GOT3 (cell line): ENCODE data around the gene CAND2.
"Not testable (repeated sequence)": the region's sequence is repeated elsewhere in the genome, so short reads cannot be mapped to it uniquely, and the experiment has no call there.

ENCODE experiments used
- DNase-seq: peaks from one replicate; lab custom pipeline; 2025; ENCODE audit warnings: mixed read lengths; lab: John Stamatoyannopoulos, UW

Gene CAND2

DNA sequence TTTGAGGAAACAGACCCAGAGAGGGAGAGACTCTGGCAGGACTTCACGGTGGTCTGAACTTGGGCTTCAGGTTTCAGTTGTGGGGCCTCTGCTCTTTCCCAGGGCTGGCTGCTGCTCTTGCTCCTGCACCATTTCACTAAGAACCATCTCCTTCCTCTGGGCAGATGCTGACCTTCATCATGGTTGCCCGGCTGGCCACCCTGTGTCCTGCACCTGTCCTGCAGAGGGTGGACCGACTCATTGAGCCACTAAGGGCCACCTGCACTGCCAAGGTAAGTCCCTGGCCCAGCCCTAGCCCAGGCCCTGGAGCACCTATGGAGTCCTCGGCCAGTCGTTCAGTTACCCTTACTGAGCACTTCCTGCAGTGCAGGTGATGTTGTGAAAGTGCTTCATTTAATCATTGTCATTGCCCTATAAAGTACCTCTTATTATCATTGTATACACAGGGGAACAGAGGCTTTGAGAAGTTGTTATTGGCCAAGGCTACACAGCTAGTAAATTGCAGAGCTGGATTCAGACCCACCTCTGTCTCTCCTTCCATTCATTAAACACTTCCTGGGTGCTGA, 34.9 kb downstream of the CAND2 start:
- no peak for DNase-seq

DNA sequence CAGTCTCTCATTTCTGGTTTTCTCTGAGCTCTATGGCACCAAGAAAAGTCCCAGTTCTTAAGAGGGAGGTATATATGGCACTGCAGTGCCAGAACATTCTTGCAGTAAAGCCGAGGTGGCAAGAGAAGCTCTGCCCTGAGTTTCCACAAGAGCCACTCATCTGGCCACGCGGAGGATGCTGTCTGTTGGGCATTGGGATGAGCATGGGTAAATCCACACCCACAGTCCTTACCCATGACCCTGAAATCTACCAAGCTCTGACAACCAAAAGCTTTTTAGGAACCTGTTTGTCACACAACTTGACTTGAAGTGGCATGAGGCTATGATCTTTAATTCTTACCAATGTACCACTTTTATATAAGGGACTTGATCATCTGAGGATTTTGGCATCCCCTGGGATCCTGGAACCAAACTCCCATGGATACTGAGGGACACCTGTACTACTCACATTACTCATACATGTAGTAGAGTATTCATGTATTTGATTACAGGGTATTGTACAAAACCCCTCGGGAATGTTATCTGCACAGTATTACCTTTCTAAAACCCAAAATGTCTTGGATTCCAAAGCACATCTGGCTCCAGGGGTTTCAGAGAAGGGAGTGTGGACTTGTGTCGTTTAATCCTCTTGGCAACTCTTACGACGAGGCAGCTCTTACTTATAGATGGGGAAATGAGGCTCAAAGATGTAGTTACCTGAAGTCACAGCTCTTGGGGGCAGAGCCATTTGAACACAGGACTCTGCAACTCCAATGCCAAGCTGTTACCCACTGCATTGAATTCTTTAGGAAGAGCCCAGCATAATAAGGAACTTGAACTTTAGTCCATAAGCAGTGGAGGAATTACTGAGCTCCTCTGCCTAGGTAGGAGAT, 36.1 kb downstream of the CAND2 start:
- no peak for DNase-seq

DNA sequence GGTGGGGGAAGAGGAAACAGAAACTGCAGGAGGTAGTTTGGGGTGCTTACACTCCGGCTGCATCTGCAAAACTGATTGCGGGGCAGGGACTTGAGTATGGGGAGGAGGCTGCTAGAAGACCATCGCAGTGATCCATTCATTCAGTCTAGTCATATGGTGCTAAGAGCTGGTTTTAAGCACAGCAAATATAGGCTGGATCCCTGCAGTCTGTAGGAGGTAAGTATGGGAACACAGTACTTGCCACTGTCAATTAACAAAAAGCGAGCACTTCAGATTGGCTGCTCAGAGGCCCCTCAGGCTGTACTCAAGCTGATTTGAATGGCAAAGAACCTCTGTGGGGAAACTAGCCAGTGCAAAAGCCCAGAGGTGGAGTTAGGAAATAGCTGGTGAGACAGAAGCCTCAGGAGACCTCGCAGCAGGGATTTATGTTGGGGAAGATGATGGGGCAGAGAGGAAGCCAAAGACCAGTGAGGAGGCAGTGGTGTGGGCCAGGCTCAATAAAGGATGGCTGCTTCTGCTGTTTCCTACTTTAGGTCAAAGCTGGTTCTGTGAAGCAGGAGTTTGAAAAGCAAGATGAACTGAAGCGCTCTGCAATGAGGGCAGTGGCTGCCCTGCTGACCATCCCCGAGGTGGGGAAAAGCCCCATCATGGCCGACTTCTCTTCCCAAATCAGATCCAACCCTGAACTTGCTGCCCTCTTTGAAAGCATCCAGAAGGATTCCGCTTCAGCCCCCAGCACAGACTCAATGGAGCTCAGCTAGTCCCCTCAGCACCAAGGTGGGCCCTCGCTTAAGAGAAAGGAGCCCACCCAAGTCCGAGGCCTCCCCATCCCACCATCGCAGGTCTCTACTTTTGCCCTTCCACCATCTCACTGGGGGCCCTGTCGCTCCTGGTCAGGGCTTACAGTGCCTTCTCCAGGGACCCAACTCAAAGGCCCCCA, 37.0 kb downstream of the CAND2 start:
- no peak for DNase-seq

DNA sequence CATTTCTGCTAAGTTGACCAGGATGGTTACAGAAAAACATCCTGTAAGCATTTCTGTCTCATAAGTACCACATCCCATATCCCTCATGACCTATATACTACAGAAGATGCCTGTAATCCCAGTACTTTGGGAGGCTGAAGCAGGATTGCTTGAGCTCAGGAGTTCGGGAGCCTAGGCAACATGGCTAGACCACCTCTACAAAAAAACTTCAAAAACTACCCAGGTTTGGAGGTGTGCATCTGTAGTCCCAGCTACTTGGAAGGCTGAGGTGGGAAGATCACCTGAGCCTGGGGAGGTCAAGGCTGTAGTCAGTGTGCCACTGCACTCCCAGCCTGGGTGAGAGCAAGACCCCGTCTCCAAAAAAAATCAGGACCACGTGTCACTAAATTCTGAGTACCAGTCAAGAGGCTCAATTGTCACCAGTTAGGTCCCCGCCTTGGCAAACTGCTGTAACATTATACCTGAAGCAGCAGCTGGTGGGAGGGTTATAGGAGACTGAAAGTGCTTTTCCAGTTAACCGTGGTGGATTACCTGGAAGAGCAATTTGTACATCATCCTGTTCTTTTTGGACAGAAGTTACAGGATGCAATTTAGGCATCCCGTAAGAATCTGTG, 38.7 kb downstream of the CAND2 start:
- no peak for DNase-seq

GRCh38 chr3:12837295-12837986, 41.0 kb downstream of the CAND2 start:
- no peak for DNase-seq

DNA sequence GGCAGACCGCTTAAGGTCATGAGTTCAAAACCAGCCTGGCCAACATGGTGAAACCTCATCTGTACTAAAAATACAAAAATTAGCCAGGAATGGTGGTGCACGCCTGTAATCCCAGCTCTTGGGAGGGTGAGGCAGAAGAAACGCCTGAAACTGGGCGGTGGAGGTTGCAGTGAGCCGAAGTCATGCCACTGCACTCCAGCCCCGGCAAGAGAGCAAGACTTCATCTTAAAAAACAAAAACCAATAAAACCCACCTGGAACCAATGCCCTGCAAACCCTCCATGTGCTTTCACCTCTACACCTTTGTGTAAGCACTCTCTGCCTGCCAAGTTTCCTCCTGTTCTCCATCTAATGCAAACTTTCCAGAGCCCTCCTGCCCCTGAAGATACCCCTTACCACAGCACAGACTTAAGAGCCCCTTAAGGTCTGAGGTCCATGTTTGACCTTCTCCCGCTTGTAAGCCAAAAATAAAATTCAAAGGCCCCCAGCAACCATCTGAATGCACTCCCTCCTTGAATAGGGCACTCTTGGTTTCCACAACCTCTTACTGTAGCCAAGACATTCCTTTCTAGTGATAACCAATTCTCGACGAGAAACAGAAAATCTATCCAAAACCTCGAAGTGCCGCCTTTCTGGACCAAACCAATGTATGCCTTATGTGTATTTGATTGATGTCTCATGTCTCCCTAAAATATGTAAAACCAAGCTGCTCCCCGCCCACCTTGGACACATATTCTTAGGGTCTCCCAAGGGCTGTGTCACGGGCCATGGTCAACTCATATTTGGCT, 41.9 kb downstream of the CAND2 start:
- no peak for DNase-seq

DNA sequence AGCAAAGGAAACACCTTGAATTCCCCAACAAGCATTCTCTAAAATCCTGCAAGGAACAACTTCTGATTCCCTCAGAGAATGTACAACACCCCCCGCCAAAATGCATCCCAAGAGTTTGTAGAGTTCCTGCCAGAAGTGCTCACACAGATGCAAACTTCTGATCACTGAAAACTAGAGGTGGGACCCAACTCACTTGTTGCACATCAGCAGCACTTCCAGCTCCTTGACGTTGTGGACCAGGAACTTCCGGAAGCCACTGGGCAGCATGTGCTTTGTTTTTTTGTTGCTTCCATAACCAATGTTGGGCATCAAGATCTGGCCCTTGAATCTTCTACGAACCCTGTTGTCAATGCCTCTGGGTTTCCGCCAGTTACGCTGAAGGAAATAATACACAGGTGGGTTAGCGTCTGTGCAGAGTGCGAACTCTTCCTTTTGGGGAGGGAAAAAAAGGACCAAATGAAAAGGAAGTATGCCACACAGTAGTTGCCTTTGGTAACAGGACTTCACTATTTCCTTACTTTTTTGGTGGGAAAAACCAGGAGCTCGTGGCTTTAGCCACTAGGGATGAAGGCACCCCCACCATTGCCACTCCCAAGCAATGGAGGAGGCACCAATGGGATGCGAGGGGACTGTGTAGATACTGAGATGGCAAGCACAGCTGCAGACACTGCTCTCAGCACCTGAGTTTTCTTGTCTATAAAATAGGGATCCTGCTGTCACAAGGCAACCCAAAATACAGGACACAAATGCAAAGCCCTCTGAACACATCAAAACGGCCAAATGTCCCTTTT, 42.9 kb downstream of the CAND2 start:
- no peak for DNase-seq

- not testable (repeated sequence) for DNase-seq
Observed at GRCh38 chr3:12840148-12840547, 43.7 kb downstream of the CAND2 start.

DNA sequence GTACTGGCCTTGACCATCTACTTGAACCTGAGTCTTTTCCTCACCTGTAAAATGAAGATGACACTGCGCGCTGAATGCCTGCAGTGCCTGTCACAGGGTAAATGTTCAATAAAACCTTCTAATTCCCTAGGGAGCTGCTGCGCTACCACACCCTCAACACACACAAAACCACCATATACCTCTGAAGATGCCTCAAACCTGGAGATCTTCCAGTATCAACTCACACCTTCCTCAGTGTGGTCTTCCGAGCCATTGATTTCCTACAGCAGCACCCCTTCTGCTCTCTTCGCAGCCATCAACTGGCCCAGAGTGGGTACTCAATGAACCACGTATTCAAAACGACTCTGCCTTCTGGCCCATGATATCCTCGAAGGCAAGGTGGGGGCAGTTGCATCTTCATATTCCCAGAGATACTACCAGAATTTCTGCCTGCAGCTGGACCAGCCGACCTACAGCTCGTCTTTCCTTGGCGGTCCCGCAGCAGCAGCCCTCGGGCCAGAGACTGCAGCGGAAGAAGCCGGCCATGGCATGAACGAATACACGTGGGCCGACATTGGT, 44.2 kb downstream of the CAND2 start:
- DNase-seq: no peak

DNA sequence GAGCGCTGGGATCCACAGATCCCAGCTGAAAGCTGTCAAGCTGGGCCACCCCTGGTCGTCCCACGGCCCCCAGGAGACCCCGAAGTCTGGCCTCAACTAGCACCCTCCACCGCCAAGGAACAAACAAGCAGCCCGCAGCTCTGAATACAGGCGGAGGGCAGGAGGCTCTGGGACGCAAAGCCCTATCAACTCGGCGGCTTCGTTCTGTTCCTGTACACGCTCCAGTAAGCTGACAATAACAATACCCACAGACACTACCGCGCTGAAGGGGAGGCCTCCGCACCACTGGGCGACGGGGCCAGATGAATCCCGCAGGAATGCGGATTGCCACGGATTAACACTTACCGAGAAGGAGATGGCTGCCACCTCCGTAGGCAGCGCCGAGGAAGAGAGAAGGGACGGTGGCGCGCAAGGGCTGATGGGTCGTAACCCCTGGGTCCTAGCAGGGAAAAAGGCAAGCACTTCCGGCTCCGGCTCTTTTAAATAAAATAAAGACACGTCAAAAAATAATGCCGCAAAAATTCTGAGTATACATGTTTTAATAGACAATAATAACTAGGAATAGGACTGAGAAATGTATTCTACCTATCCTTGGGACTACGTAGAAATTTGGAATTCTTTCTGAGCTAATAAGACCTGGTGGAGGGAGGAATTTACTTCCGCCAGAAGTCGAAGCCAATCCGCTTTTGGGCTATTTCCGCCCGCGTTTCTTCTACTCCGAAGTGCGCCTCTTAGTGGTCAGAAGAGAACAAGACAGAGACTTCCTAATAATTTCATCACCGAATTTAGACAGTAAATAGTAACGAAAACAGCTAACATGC, 44.9 kb downstream of the CAND2 start, which contains the start of gene RPL32:
Gene RPL32, minus strand, starts transcription at position 417 of the 821 bp plus-strand sequence. CDS start 1,328 bp downstream, outside the sequence.
- DNase-seq: peak; percentile 62

GRCh38 chr3:12841970-12842328, 45.5 kb downstream of the CAND2 start:
- no peak for DNase-seq

GRCh38 chr3:12842469-12842868, 46.0 kb downstream of the CAND2 start:
- no peak for DNase-seq

- DNase-seq: no peak
Observed at GRCh38 chr3:12845811-12846210, 49.3 kb downstream of the CAND2 start.

- no peak for DNase-seq
Observed at GRCh38 chr3:12852201-12852600, 55.7 kb downstream of the CAND2 start.

DNA sequence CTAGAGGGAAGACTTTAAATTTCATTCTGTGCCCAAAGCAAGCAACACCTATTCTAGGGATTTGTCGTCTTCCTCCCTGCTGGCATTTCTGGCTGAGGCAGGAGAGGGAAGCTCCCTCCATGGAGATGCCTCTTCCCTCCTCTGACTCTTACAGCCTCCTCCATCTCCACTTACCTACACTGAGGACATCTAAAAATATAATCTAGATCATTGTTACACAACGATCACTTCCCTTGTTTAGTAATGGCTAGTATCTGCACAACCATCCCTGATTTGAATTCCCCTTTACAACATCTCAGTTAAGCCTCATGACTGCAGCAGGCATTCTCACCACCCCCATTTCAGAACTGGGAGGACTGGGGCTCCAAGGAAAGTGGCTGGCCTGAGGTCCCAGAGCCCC, 57.4 kb downstream of the CAND2 start:
- DNase-seq: not testable (repeated sequence)

GRCh38 chr3:12854565-12854964, 58.1 kb downstream of the CAND2 start:
- DNase-seq: no peak

DNA sequence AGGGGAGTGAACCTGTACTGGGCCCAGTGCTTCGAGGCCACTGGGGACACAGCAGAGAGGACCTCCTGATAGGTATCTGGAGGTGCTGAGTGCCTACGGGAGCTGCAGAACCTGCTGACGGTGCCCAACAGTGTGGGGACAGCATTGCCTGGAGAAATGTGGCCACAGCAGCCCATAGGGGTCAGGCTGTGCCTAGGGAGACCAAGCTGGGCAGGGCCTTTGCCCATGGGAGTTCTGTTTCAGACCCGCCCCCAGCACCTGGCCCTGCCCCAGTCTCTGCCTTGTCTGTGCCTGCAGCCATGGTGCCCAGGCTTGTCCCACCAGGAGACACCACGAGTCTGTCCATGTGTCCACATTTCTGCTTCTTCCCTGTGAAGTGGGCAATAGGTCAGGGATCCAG, 60.1 kb downstream of the CAND2 start:
- no peak for DNase-seq

GRCh38 chr3:12859840-12860239, 63.4 kb downstream of the CAND2 start:
- no peak for DNase-seq

GRCh38 chr3:12861611-12862010, 65.1 kb downstream of the CAND2 start:
- DNase-seq: no peak
